ENCODE data around the gene PSMC1. TPM values are rescaled to one million over a fixed set of nuclear protein-coding genes. Genes with fewer than 3 reads are reported as not detected.

The PSMC1 gene
- total and polyA plus RNA-seq, 12 donors, result 67.1 to 456 (median 87.4) TPM

GRCh38 chr14:90321891-90322290 lies 65.5 kb downstream of the PSMC1 start:
- intact Hi-C loops (cut with DNase I), result no loop called here
- DNase-seq, result no peak
- Histone ChIP-seq H3K36me3 (replicated peaks in 1 of 2) (peaks cover 0 to 12% of the 10 kb centered on the region in 2 donors), H3K4me3 (no peak overlapping the region), H3K9me3 (replicated peaks in 1 of 3) (no peaks in the 10 kb centered on the region), H3K4me1 (replicated peaks in 1 of 2) (peaks cover 3 to 6% of the 10 kb centered on the region in 2 donors), H3K27me3 (no peaks in the 10 kb centered on the region), H3K27ac (no peak overlapping the region)
- WGBS, 4 donors, result 75 to 92% (median 87%) methylated on average over 4 of the region's 4 CpGs
- TF ChIP-seq POLR2A (IDR thresholded peaks at IDR 0.05) (no peak), CTCF (IDR thresholded peaks at IDR 0.05) (no peak)

Other genes with a start within 250 kb of the PSMC1 start
- gene KCNK13, start 194.6 kb upstream of the PSMC1 start, total RNA-seq, result 1 to 10 TPM in 6 of 9 donors, under 1 TPM in 2, not detected in 1; 0.28 to 3.6 (median 2.2) TPM
- under 1 TPM; 0.24 to 0.64 (median 0.34) TPM for gene KCNK13, start 194.6 kb upstream of the PSMC1 start, polyA plus RNA-seq
- 10 to 100 TPM in 8 of 9 donors, 1 to 10 TPM in 1; 9.2 to 24.8 (median 19.4) TPM for gene NRDE2, start 75.4 kb downstream of the PSMC1 start, total RNA-seq
- gene NRDE2, start 75.4 kb downstream of the PSMC1 start, polyA plus RNA-seq, result 10 to 100 TPM in 2 of 3 donors, 1 to 10 TPM in 1; 9.2 to 25.6 (median 13.5) TPM
- 100 to 1,000 TPM; 153 to 402 (median 235) TPM for gene CALM1, start 140.5 kb downstream of the PSMC1 start, total RNA-seq
- gene CALM1, start 140.5 kb downstream of the PSMC1 start, polyA plus RNA-seq, result 100 to 1,000 TPM; 190 to 372 (median 193) TPM